Measurements from ENCODE around the gene MBTPS1.
"Not testable (repeated sequence)": the region's sequence is repeated elsewhere in the genome, so short reads cannot be mapped to it uniquely, and the experiment has no call there.

The MBTPS1 gene

GRCh38 chr16:84137287-84137686, 20.5 kb upstream of the MBTPS1 start:
- Histone ChIP-seq H3K4me3 (ENCODE audit: extremely low read depth, insufficient read depth, low read length, poor library complexity, severe bottlenecking) (no peak overlapping the region), H3K36me3 (ENCODE audit: control insufficient read depth, insufficient read depth, low read length) (peaks cover 8% of the 10 kb centered on the region), H3K9me3 (ENCODE audit: control insufficient read depth, low read length) (no peaks in the 10 kb centered on the region), H3K27ac (ENCODE audit: low read depth, low read length, severe bottlenecking) (no peak overlapping the region), H3K4me1 (ENCODE audit: control insufficient read depth, insufficient read depth, low read length, poor library complexity, severe bottlenecking) (peaks cover 25% of the 10 kb centered on the region)
- WGBS, 2 experiments (ENCODE audit: insufficient coverage in 2 of 2): 89 to 93% methylated on average over 7 of the region's 8 CpGs

- Histone ChIP-seq H3K4me1 (ENCODE audit: control insufficient read depth, insufficient read depth, low read length, poor library complexity, severe bottlenecking) (peaks cover 25% of the 10 kb centered on the region), H3K36me3 (ENCODE audit: control insufficient read depth, insufficient read depth, low read length) (peaks cover 7% of the 10 kb centered on the region), H3K4me3 (ENCODE audit: extremely low read depth, insufficient read depth, low read length, poor library complexity, severe bottlenecking) (no peak overlapping the region), H3K9me3 (ENCODE audit: control insufficient read depth, low read length) (no peaks in the 10 kb centered on the region), H3K27ac (ENCODE audit: low read depth, low read length, severe bottlenecking) (no peak overlapping the region)
- 95 to 97% methylated on average over 6 to 7 of the region's 11 CpGs for WGBS, 2 experiments (ENCODE audit: insufficient coverage in 2 of 2)
Measured at GRCh38 chr16:84136331-84137125, 19.8 kb upstream of the MBTPS1 start.

GRCh38 chr16:84132527-84133285, 16.0 kb upstream of the MBTPS1 start:
- peaks cover 8% of the 10 kb centered on the region for H3K4me1 ChIP-seq (ENCODE audit: control insufficient read depth, insufficient read depth, low read length, poor library complexity, severe bottlenecking)
- peaks cover 27% of the 10 kb centered on the region for H3K36me3 ChIP-seq (ENCODE audit: control insufficient read depth, insufficient read depth, low read length)
- H3K9me3 ChIP-seq (ENCODE audit: control insufficient read depth, low read length): no peaks in the 10 kb centered on the region
- no peak overlapping the region for H3K4me3 ChIP-seq (ENCODE audit: extremely low read depth, insufficient read depth, low read length, poor library complexity, severe bottlenecking)
- WGBS, 2 experiments (ENCODE audit: insufficient coverage in 2 of 2): 88% methylated on average over 3 of the region's 7 CpGs
- no peak overlapping the region for H3K27ac ChIP-seq (ENCODE audit: low read depth, low read length, severe bottlenecking)

GRCh38 chr16:84131117-84131516, 14.4 kb upstream of the MBTPS1 start:
- H3K27ac ChIP-seq (ENCODE audit: low read depth, low read length, severe bottlenecking): no peak overlapping the region
- H3K9me3 ChIP-seq (ENCODE audit: control insufficient read depth, low read length): no peaks in the 10 kb centered on the region
- WGBS, 2 experiments (ENCODE audit: insufficient coverage in 2 of 2): 85 to 96% methylated on average over 5 of the region's 5 CpGs
- H3K36me3 ChIP-seq (ENCODE audit: control insufficient read depth, insufficient read depth, low read length): peaks cover 38% of the 10 kb centered on the region
- H3K4me1 ChIP-seq (ENCODE audit: control insufficient read depth, insufficient read depth, low read length, poor library complexity, severe bottlenecking): peaks cover 2% of the 10 kb centered on the region
- H3K4me3 ChIP-seq (ENCODE audit: extremely low read depth, insufficient read depth, low read length, poor library complexity, severe bottlenecking): no peak overlapping the region

- Histone ChIP-seq H3K36me3 (ENCODE audit: control insufficient read depth, insufficient read depth, low read length) (peaks cover 42% of the 10 kb centered on the region), H3K4me3 (ENCODE audit: extremely low read depth, insufficient read depth, low read length, poor library complexity, severe bottlenecking) (no peak overlapping the region), H3K27ac (ENCODE audit: low read depth, low read length, severe bottlenecking) (no peak overlapping the region), H3K9me3 (ENCODE audit: control insufficient read depth, low read length) (no peaks in the 10 kb centered on the region), H3K4me1 (ENCODE audit: control insufficient read depth, insufficient read depth, low read length, poor library complexity, severe bottlenecking) (no peaks in the 10 kb centered on the region)
- WGBS, 2 experiments (ENCODE audit: insufficient coverage in 2 of 2): 95 to 98% methylated on average over 5 to 6 of the region's 7 CpGs
Measured at GRCh38 chr16:84124257-84125073, 7.7 kb upstream of the MBTPS1 start.

- Histone ChIP-seq H3K36me3 (ENCODE audit: control insufficient read depth, insufficient read depth, low read length) (peaks cover 25% of the 10 kb centered on the region), H3K9me3 (ENCODE audit: control insufficient read depth, low read length) (no peaks in the 10 kb centered on the region), H3K4me1 (ENCODE audit: control insufficient read depth, insufficient read depth, low read length, poor library complexity, severe bottlenecking) (no peaks in the 10 kb centered on the region), H3K4me3 (ENCODE audit: extremely low read depth, insufficient read depth, low read length, poor library complexity, severe bottlenecking) (no peak overlapping the region), H3K27ac (ENCODE audit: low read depth, low read length, severe bottlenecking) (no peak overlapping the region)
- WGBS, 2 experiments (ENCODE audit: insufficient coverage in 2 of 2): 98 to 100% methylated on average over 5 to 9 of the region's 10 CpGs
Measured at GRCh38 chr16:84121007-84121406, 4.3 kb upstream of the MBTPS1 start.

GRCh38 chr16:84120023-84120422, 3.3 kb upstream of the MBTPS1 start:
- Histone ChIP-seq H3K9me3 (ENCODE audit: control insufficient read depth, low read length) (no peaks in the 10 kb centered on the region), H3K4me3 (ENCODE audit: extremely low read depth, insufficient read depth, low read length, poor library complexity, severe bottlenecking) (no peak overlapping the region), H3K4me1 (ENCODE audit: control insufficient read depth, insufficient read depth, low read length, poor library complexity, severe bottlenecking) (peaks cover 2% of the 10 kb centered on the region), H3K36me3 (ENCODE audit: control insufficient read depth, insufficient read depth, low read length) (peaks cover 25% of the 10 kb centered on the region), H3K27ac (ENCODE audit: low read depth, low read length, severe bottlenecking) (no peak overlapping the region)
- WGBS, 2 experiments (ENCODE audit: insufficient coverage in 2 of 2): 83 to 92% methylated on average over 3 to 5 of the region's 5 CpGs

GRCh38 chr16:84119368-84119767, 2.6 kb upstream of the MBTPS1 start:
- Histone ChIP-seq H3K4me3 (ENCODE audit: extremely low read depth, insufficient read depth, low read length, poor library complexity, severe bottlenecking) (no peak overlapping the region), H3K27ac (ENCODE audit: low read depth, low read length, severe bottlenecking) (no peak overlapping the region), H3K36me3 (ENCODE audit: control insufficient read depth, insufficient read depth, low read length) (peaks cover 22% of the 10 kb centered on the region), H3K4me1 (ENCODE audit: control insufficient read depth, insufficient read depth, low read length, poor library complexity, severe bottlenecking) (peaks cover 2% of the 10 kb centered on the region), H3K9me3 (ENCODE audit: control insufficient read depth, low read length) (no peaks in the 10 kb centered on the region)
- WGBS, 2 experiments (ENCODE audit: insufficient coverage in 2 of 2): 93 to 96% methylated on average over 13 of the region's 13 CpGs

GRCh38 chr16:84118315-84118714, 1.6 kb upstream of the MBTPS1 start:
- H3K9me3 ChIP-seq (ENCODE audit: control insufficient read depth, low read length); H3K4me1 ChIP-seq (ENCODE audit: control insufficient read depth, insufficient read depth, low read length, poor library complexity, severe bottlenecking); H3K27ac ChIP-seq (ENCODE audit: low read depth, low read length, severe bottlenecking); H3K4me3 ChIP-seq (ENCODE audit: extremely low read depth, insufficient read depth, low read length, poor library complexity, severe bottlenecking): not testable (repeated sequence)
- peaks cover 19% of the 10 kb centered on the region for H3K36me3 ChIP-seq (ENCODE audit: control insufficient read depth, insufficient read depth, low read length)
- WGBS, 2 experiments (ENCODE audit: insufficient coverage in 2 of 2): 100% methylated on average over 1 of the region's 5 CpGs; no CpG with 5 or more reads in 1 of the 2 experiments

- WGBS, 2 experiments (ENCODE audit: insufficient coverage in 2 of 2): 4 to 14% methylated on average over 10 to 11 of the region's 12 CpGs
- Histone ChIP-seq H3K9me3 (ENCODE audit: control insufficient read depth, low read length) (no peaks in the 10 kb centered on the region), H3K4me1 (ENCODE audit: control insufficient read depth, insufficient read depth, low read length, poor library complexity, severe bottlenecking) (peaks cover 2% of the 10 kb centered on the region), H3K27ac (ENCODE audit: low read depth, low read length, severe bottlenecking) (no peak overlapping the region), H3K36me3 (ENCODE audit: control insufficient read depth, insufficient read depth, low read length) (peaks cover 11% of the 10 kb centered on the region), H3K4me3 (ENCODE audit: extremely low read depth, insufficient read depth, low read length, poor library complexity, severe bottlenecking) (peak overlapping the region; percentile 88)
Measured at GRCh38 chr16:84117494-84117843, 727 bp upstream of the MBTPS1 start.
